T-cell (primary cell): Measurements from ENCODE around the gene DOCK4. TPM values are rescaled to one million over a fixed set of nuclear protein-coding genes. Genes with fewer than 3 reads are reported as not detected.

Experiments used
- ATAC-seq, 4 experiments: fragments of 200-7000 bp in 3 of 4; fragments of 150-1000 bp in 1 of 4; cut with Tn5 transposase; replicated peaks in 1 of 4; 1 replicate in 3 of 4; 2 replicates in 1 of 4; pipeline ENCODE4 v1.10.0; 2021; ENCODE audit warnings: moderate library complexity in 3 of 4, mild to moderate bottlenecking in 2 of 4, moderate number of reproducible peaks in 1 of 4
- CTCF ChIA-PET, 2 donors: fragments of 300-600 bp; sonication (Branson Sonifier 250); formaldehyde crosslinking; loops; one replicate each; lab custom pipeline; 2022; ENCODE audit warnings: antibody characterized with exemption in 2 of 2; lab: Charles Lee
- POLR2A ChIA-PET, 2 donors: fragments of 300-600 bp; sonication (Branson Sonifier 250); formaldehyde crosslinking; loops; one replicate each; lab custom pipeline; 2022; ENCODE audit warnings: antibody characterized with exemption in 2 of 2; lab: Charles Lee
- DNase-seq, 35 experiments: peaks; one replicate each; pipeline versions ENCODE4 v3.0.0 to v3.0.0-alpha.2; 2013 to 2023
- H3K27ac ChIP-seq: one replicate; pipeline ENCODE4 v1.5.1; 2013; ENCODE audit warnings: low read length
- H3K27me3 ChIP-seq, 2 experiments: replicated peaks in 1 of 2; 1 replicate in 1 of 2; 2 replicates in 1 of 2; pipeline versions ENCODE4 v1.6.1 to v1.7.0; 2013; ENCODE audit warnings: low read length in 1 of 2, mixed read lengths in 1 of 2; ENCODE audit not compliant: control insufficient read depth in 2 of 2, insufficient read depth in 2 of 2; ENCODE audit errors: extremely low read depth in 1 of 2
- H3K36me3 ChIP-seq, 2 donors: 1 replicate in 1 of 2; 2 replicates in 1 of 2; pipeline versions ENCODE4 v1.6.1 to v1.7.0; 2013; ENCODE audit warnings: low read length in 1 of 2; ENCODE audit not compliant: control insufficient read depth in 2 of 2, insufficient read depth in 1 of 2; ENCODE audit errors: extremely low read depth in 1 of 2
- H3K4me1 ChIP-seq, 2 experiments: 1 replicate in 1 of 2; 2 replicates in 1 of 2; pipeline versions ENCODE4 v1.6.1 to v1.7.0; 2013; ENCODE audit warnings: low read length in 2 of 2, mixed read lengths in 1 of 2; ENCODE audit not compliant: insufficient read depth in 2 of 2, control insufficient read depth in 1 of 2; ENCODE audit errors: extremely low read depth in 1 of 2
- H3K4me3 ChIP-seq, 2 donors: 1 replicate in 1 of 2; 2 replicates in 1 of 2; pipeline versions ENCODE4 v1.5.1 to v1.7.0; 2013; ENCODE audit warnings: mild to moderate bottlenecking in 2 of 2, low read length in 1 of 2, moderate library complexity in 1 of 2; ENCODE audit not compliant: control insufficient read depth in 1 of 2; ENCODE audit errors: extremely low read depth in 1 of 2
- H3K9me3 ChIP-seq: 2 replicates; pipeline ENCODE4 v1.7.0; 2013
- H3K27ac Mint-ChIP-seq, 2 donors: one replicate each; pipeline ENCODE4 v1.8.0; 2020 to 2021; ENCODE audit warnings: mild to moderate bottlenecking in 2 of 2, mixed read lengths in 2 of 2
- H3K27me3 Mint-ChIP-seq, 2 donors: one replicate each; pipeline ENCODE4 v1.8.0; 2021 to 2022; ENCODE audit warnings: mixed read lengths in 2 of 2
- H3K36me3 Mint-ChIP-seq: one replicate; pipeline ENCODE4 v1.8.0; 2021; ENCODE audit warnings: mixed read lengths
- H3K4me1 Mint-ChIP-seq, 3 donors: one replicate each; pipeline ENCODE4 v1.8.0; 2020 to 2022; ENCODE audit warnings: mixed read lengths in 3 of 3, mild to moderate bottlenecking in 1 of 3
- H3K4me3 Mint-ChIP-seq, 3 donors: one replicate each; pipeline ENCODE4 v1.8.0; 2020 to 2022; ENCODE audit warnings: mild to moderate bottlenecking in 3 of 3, mixed read lengths in 3 of 3, moderate library complexity in 3 of 3
- H3K9me3 Mint-ChIP-seq, 3 donors: one replicate each; pipeline ENCODE4 v1.8.0; 2020 to 2022; ENCODE audit warnings: mixed read lengths in 3 of 3
- WGBS: methylation state at CpG from one replicate; pipeline ENCODE4 v1.1.5; 2013; ENCODE audit warnings: missing lambda C conversion rate; ENCODE audit not compliant: insufficient coverage; 5-methylcytosine and 5-hydroxymethylcytosine counted together
- total RNA-seq, 35 experiments: library from RNA in 6 of 35; stranded (reverse) in 6 of 35; fragments of 120-200 nt in 1 of 35; gene quantifications; one replicate each; pipeline versions ENCODE4 v1.2.1 to v1.2.4 and lab custom pipeline; 2013 to 2026

Gene DOCK4
- total RNA-seq, 5 donors from 2014 or later (not counting 1 experiment from before 2014, with no cell fraction given) = 0.35 to 1.4 (median 0.85) TPM

GRCh38 chr7:111750228-111750627, 456.0 kb downstream of the DOCK4 start:
- Mint-ChIP-seq H3K27ac (no peak overlapping the region), H3K27me3 (peaks cover 5 to 7% of the 10 kb centered on the region in 2 donors), H3K36me3 (no peaks in the 10 kb centered on the region), H3K9me3 (no peaks in the 10 kb centered on the region), H3K4me1 (no peaks in the 10 kb centered on the region), H3K4me3 (no peak overlapping the region)
- 86% methylated on average over 1 of the region's 4 CpGs for WGBS
- no peaks in the 10 kb centered on the region for H3K27me3 ChIP-seq
- CTCF ChIA-PET = no interaction called here
- ATAC-seq = no peak
- H3K9me3 ChIP-seq = no peaks in the 10 kb centered on the region
- H3K27ac ChIP-seq = no peak overlapping the region
- no peak overlapping the region for H3K4me3 ChIP-seq
- no peak for DNase-seq
- POLR2A ChIA-PET = no interaction called here
- no peaks in the 10 kb centered on the region for H3K36me3 ChIP-seq
- no peaks in the 10 kb centered on the region for H3K4me1 ChIP-seq

GRCh38 chr7:111749625-111750024, 456.6 kb downstream of the DOCK4 start:
- no peaks in the 10 kb centered on the region for H3K4me1 Mint-ChIP-seq
- POLR2A ChIA-PET = no interaction called here
- Histone ChIP-seq H3K4me1 (no peaks in the 10 kb centered on the region), H3K27me3 (no peaks in the 10 kb centered on the region), H3K9me3 (no peaks in the 10 kb centered on the region), H3K4me3 (no peak overlapping the region), H3K36me3 (no peaks in the 10 kb centered on the region), H3K27ac (no peak overlapping the region)
- ATAC-seq = no peak
- H3K9me3 Mint-ChIP-seq = no peaks in the 10 kb centered on the region
- CTCF ChIA-PET = no interaction called here
- H3K27ac Mint-ChIP-seq = no peak overlapping the region
- DNase-seq = no peak
- no peaks in the 10 kb centered on the region for H3K36me3 Mint-ChIP-seq
- no CpG with 5 or more reads among the region's 2 CpGs for WGBS
- no peak overlapping the region for H3K4me3 Mint-ChIP-seq
- peaks cover 5 to 7% of the 10 kb centered on the region in 2 donors for H3K27me3 Mint-ChIP-seq

GRCh38 chr7:111747718-111748117, 458.5 kb downstream of the DOCK4 start:
- no peaks in the 10 kb centered on the region for H3K4me1 Mint-ChIP-seq
- no peak overlapping the region for H3K4me3 Mint-ChIP-seq
- Histone ChIP-seq H3K4me3 (no peak overlapping the region), H3K27me3 (no peaks in the 10 kb centered on the region), H3K36me3 (no peaks in the 10 kb centered on the region), H3K27ac (no peak overlapping the region), H3K4me1 (no peaks in the 10 kb centered on the region), H3K9me3 (no peaks in the 10 kb centered on the region)
- H3K27me3 Mint-ChIP-seq = peaks cover 5 to 7% of the 10 kb centered on the region in 2 donors
- H3K9me3 Mint-ChIP-seq = no peaks in the 10 kb centered on the region
- DNase-seq (no peak), ATAC-seq (no peak)
- ChIA-PET POLR2A (no interaction called here), CTCF (interaction anchor here in 1 of 2 donors (0.7 kb wide), 1 partner anchor 67 kb away, joined by 3 read pairs; no protein-coding TSS in a partner anchor)
- H3K36me3 Mint-ChIP-seq = no peaks in the 10 kb centered on the region
- no peak overlapping the region for H3K27ac Mint-ChIP-seq

GRCh38 chr7:111746950-111747349, 459.2 kb downstream of the DOCK4 start:
- Histone ChIP-seq H3K4me1 (no peaks in the 10 kb centered on the region), H3K27ac (no peak overlapping the region), H3K9me3 (no peaks in the 10 kb centered on the region), H3K36me3 (no peaks in the 10 kb centered on the region), H3K27me3 (peaks cover 0 to 3% of the 10 kb centered on the region in 2 experiments), H3K4me3 (no peak overlapping the region)
- 43% methylated on average over 1 of the region's 4 CpGs for WGBS
- H3K27ac Mint-ChIP-seq = no peak overlapping the region
- ChIA-PET POLR2A (interaction anchor here in 1 of 2 donors (0.6 kb wide), 1 partner anchor 1988 kb away, joined by 8 read pairs; no protein-coding TSS in a partner anchor), CTCF (interaction anchor here (0.6 kb wide), 2 partner anchors 225 to 1901 kb away, joined by 4 read pairs; no protein-coding TSS in a partner anchor)
- no peak overlapping the region for H3K4me3 Mint-ChIP-seq
- no peaks in the 10 kb centered on the region for H3K9me3 Mint-ChIP-seq
- DNase-seq (no peak), ATAC-seq (no peak)
- peaks cover 5 to 7% of the 10 kb centered on the region in 2 donors for H3K27me3 Mint-ChIP-seq
- no peaks in the 10 kb centered on the region for H3K4me1 Mint-ChIP-seq
- H3K36me3 Mint-ChIP-seq = no peaks in the 10 kb centered on the region

GRCh38 chr7:111744501-111745155, 461.6 kb downstream of the DOCK4 start:
- Histone ChIP-seq H3K9me3 (no peaks in the 10 kb centered on the region), H3K27me3 (peaks cover 0 to 3% of the 10 kb centered on the region in 2 experiments), H3K36me3 (no peaks in the 10 kb centered on the region), H3K27ac (no peak overlapping the region), H3K4me3 (no peak overlapping the region), H3K4me1 (no peaks in the 10 kb centered on the region)
- Mint-ChIP-seq H3K27me3 (peaks cover 5 to 7% of the 10 kb centered on the region in 2 donors), H3K9me3 (no peaks in the 10 kb centered on the region), H3K36me3 (no peaks in the 10 kb centered on the region), H3K27ac (no peak overlapping the region), H3K4me3 (no peak overlapping the region), H3K4me1 (no peaks in the 10 kb centered on the region)
- ChIA-PET CTCF (interaction anchor here (0.6 to 1.4 kb wide), 3 partner anchors 653 to 1748 kb away, joined by 3 to 4 read pairs (median 3); no protein-coding TSS in a partner anchor), POLR2A (no interaction called here)
- ATAC-seq (no peak), DNase-seq (no peak)
- no CpG with 5 or more reads among the region's 2 CpGs for WGBS

GRCh38 chr7:111743244-111743847, 462.9 kb downstream of the DOCK4 start:
- H3K4me1 Mint-ChIP-seq = no peaks in the 10 kb centered on the region
- H3K27ac Mint-ChIP-seq = no peak overlapping the region

More at GRCh38 chr7:111743244-111743847, 462.9 kb downstream of the DOCK4 start:
- H3K4me3 Mint-ChIP-seq = no peak overlapping the region
- POLR2A ChIA-PET = interaction anchor here in 1 of 2 donors (0.6 kb wide), 1 partner anchor 757 kb away, joined by 3 read pairs; no protein-coding TSS in a partner anchor
- ATAC-seq = no peak
- Histone ChIP-seq H3K4me3 (no peak overlapping the region), H3K36me3 (no peaks in the 10 kb centered on the region), H3K27ac (no peak overlapping the region), H3K9me3 (no peaks in the 10 kb centered on the region), H3K4me1 (no peaks in the 10 kb centered on the region), H3K27me3 (peaks cover 0 to 3% of the 10 kb centered on the region in 2 experiments)
- H3K27me3 Mint-ChIP-seq = peaks cover 4 to 5% of the 10 kb centered on the region in 2 donors
- no peak for DNase-seq
- CTCF ChIA-PET = interaction anchor here (0.5 to 1.4 kb wide), 7 partner anchors 9 to 1679 kb away, joined by 3 to 7 read pairs (median 3); no protein-coding TSS in a partner anchor
- no peaks in the 10 kb centered on the region for H3K9me3 Mint-ChIP-seq
- H3K36me3 Mint-ChIP-seq = no peaks in the 10 kb centered on the region
- WGBS = 65% methylated on average over 2 of the region's 7 CpGs
